ENCODE results near the gene SLC35F2. TPM values are rescaled to one million over a fixed set of nuclear protein-coding genes. Genes with fewer than 3 reads are reported as not detected.

The SLC35F2 gene
- total RNA-seq, 3 donors from 2014 or later, result 5.7 to 6.9 (median 5.8) TPM

GRCh38 chr11:107791343-107792048 lies 67.1 kb downstream of the SLC35F2 start:
- Histone ChIP-seq H3K27ac (no peak overlapping the region), H3K4me1 (no peaks in the 10 kb centered on the region), H3K4me3 (no peak overlapping the region), H3K36me3 (no peaks in the 10 kb centered on the region), H3K27me3 (no peaks in the 10 kb centered on the region), H3K9me3 (no peaks in the 10 kb centered on the region)
- TF ChIP-seq POLR2AphosphoS5 (IDR thresholded peaks at IDR 0.05) (no peak), POLR2A (IDR thresholded peaks at IDR 0.05) (no peak)
- TF ChIP-seq, protein P1, sequence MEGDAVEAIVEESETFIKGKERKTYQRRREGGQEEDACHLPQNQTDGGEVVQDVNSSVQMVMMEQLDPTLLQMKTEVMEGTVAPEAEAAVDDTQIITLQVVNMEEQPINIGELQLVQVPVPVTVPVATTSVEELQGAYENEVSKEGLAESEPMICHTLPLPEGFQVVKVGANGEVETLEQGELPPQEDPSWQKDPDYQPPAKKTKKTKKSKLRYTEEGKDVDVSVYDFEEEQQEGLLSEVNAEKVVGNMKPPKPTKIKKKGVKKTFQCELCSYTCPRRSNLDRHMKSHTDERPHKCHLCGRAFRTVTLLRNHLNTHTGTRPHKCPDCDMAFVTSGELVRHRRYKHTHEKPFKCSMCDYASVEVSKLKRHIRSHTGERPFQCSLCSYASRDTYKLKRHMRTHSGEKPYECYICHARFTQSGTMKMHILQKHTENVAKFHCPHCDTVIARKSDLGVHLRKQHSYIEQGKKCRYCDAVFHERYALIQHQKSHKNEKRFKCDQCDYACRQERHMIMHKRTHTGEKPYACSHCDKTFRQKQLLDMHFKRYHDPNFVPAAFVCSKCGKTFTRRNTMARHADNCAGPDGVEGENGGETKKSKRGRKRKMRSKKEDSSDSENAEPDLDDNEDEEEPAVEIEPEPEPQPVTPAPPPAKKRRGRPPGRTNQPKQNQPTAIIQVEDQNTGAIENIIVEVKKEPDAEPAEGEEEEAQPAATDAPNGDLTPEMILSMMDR (IDR thresholded peaks at IDR 0.05), result no peak
- DNase-seq (ENCODE audit: low spot score in 2 of 2), result no peak
- intact Hi-C loops (cut with DNase I; ENCODE audit: low total_unique reads), result no loop called here

DNA sequence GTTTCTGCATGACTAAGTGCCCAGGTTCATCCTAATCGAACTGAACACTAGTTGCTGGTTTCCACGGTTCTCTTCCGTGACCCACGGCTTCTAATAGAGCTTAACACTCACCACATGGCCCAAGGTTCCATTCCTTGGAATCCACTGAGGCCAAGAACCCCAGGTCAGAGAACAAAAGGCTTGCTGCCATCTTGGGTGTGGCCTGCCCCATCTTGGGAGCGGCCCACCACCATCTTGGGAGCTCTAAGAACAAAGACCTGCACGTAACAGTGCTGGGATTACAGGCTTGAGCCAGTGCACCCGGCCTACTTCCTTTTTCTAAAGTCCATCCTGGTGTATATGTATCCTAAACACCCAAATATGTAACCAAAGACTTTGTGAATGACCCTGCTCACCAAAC lies 68.8 kb downstream of the SLC35F2 start:
- H3K36me3 ChIP-seq, result no peaks in the 10 kb centered on the region
- no peaks in the 10 kb centered on the region for H3K4me1 ChIP-seq
- no peaks in the 10 kb centered on the region for H3K27me3 ChIP-seq
- no peak for TF ChIP-seq POLR2A (IDR thresholded peaks at IDR 0.05)
- TF ChIP-seq POLR2AphosphoS5 (IDR thresholded peaks at IDR 0.05), result no peak
- TF ChIP-seq, protein P1 (IDR thresholded peaks at IDR 0.05), result no peak
- no peak overlapping the region for H3K27ac ChIP-seq
- no peak overlapping the region for H3K4me3 ChIP-seq
- intact Hi-C loops (cut with DNase I; ENCODE audit: low total_unique reads), result no loop called here
- DNase-seq (ENCODE audit: low spot score in 2 of 2), result no peak
- no peaks in the 10 kb centered on the region for H3K9me3 ChIP-seq

DNA sequence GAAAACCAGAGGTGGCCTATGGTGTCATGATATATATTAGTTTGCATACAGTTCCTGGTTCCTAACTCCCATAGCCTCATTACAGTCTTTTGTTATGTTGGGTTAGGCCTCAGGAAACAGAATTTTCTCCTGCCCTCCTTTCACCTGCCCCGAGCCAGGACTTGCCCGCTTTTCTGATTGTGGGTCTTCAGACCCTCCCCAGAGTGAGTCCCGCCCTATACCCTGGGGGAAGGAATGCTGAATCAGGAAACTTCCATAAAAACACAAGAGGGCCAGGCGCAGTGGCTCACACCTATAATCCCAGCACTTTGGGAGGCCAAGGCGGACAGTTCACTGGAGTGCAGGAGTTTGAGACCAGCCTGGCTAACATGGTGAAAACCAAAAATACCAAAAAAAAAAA lies 70.9 kb downstream of the SLC35F2 start:
- H3K4me3 ChIP-seq, result no peak overlapping the region
- no peaks in the 10 kb centered on the region for H3K36me3 ChIP-seq
- H3K27ac ChIP-seq, result no peak overlapping the region
- no peak for DNase-seq (ENCODE audit: low spot score in 2 of 2)
- TF ChIP-seq POLR2A (IDR thresholded peaks at IDR 0.05) (no peak), POLR2AphosphoS5 (IDR thresholded peaks at IDR 0.05) (no peak)
- TF ChIP-seq, protein P1 (IDR thresholded peaks at IDR 0.05), result no peak
- intact Hi-C loops (cut with DNase I; ENCODE audit: low total_unique reads), result no loop called here
- H3K9me3 ChIP-seq, result no peaks in the 10 kb centered on the region
- H3K27me3 ChIP-seq, result no peaks in the 10 kb centered on the region
- no peaks in the 10 kb centered on the region for H3K4me1 ChIP-seq

DNA sequence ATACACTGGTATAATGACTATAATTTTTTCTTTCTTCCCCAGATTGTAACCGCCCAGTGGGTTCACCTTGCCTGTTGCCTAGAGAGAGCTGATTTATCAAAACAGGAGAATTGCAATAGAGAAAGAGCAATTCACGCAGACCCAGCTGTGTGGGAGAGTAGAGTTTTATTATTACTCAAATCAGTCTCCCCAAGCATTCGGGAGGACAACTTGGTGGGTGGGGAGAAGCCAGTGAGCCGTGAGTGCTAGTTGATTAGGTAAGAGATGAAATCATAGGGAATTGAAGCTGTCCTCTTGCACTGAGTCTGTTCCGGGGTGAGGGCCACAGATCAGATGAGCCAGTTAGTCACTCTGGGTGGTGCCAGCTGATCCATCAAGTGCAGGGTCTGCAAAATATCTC lies 73.2 kb downstream of the SLC35F2 start:
- TF ChIP-seq, protein P1 (IDR thresholded peaks at IDR 0.05), result no peak
- TF ChIP-seq POLR2A (IDR thresholded peaks at IDR 0.05) (no peak), POLR2AphosphoS5 (IDR thresholded peaks at IDR 0.05) (no peak)
- intact Hi-C loops (cut with DNase I; ENCODE audit: low total_unique reads), result no loop called here
- Histone ChIP-seq H3K27me3 (no peaks in the 10 kb centered on the region), H3K9me3 (no peaks in the 10 kb centered on the region), H3K27ac (no peak overlapping the region), H3K36me3 (no peaks in the 10 kb centered on the region), H3K4me3 (no peak overlapping the region), H3K4me1 (no peaks in the 10 kb centered on the region)
- no peak for DNase-seq (ENCODE audit: low spot score in 2 of 2)

GRCh38 chr11:107783121-107783520 lies 75.5 kb downstream of the SLC35F2 start:
- Histone ChIP-seq H3K27ac (no peak overlapping the region), H3K4me1 (no peaks in the 10 kb centered on the region), H3K27me3 (no peaks in the 10 kb centered on the region), H3K9me3 (no peaks in the 10 kb centered on the region), H3K36me3 (no peaks in the 10 kb centered on the region), H3K4me3 (no peak overlapping the region)
- no peak for DNase-seq (ENCODE audit: low spot score in 2 of 2)
- TF ChIP-seq, protein P1 (IDR thresholded peaks at IDR 0.05), result no peak
- TF ChIP-seq POLR2A (IDR thresholded peaks at IDR 0.05) (no peak), POLR2AphosphoS5 (IDR thresholded peaks at IDR 0.05) (no peak)
- intact Hi-C loops (cut with DNase I; ENCODE audit: low total_unique reads), result no loop called here

Measured in breast epithelium (tissue), 4 donors.